Body of pancreas (tissue), 4 donors: Measurements from ENCODE around the gene WT1. TPM values are rescaled to one million over a fixed set of nuclear protein-coding genes. Genes with fewer than 3 reads are reported as not detected.

Experiments
- ATAC-seq: fragments of 150-250 bp; one replicate; pipeline ENCODE4 v1.9.1; 2016
- DNase-seq, 4 donors: peaks; one replicate each; pipeline ENCODE4 v3.0.0-alpha.2; 2019
- H3K27ac ChIP-seq, 4 donors: fragments of 200-600 bp; sonication (generic); 1 replicate in 3 of 4; 2 replicates in 1 of 4; pipeline versions ENCODE4 v1.5.1 to v1.6.1; 2016 to 2019; ENCODE audit warnings: mild to moderate bottlenecking in 1 of 4, mixed read lengths in 1 of 4, moderate library complexity in 1 of 4
- H3K27me3 ChIP-seq, 2 donors: fragments of 200-600 bp; sonication (generic); one replicate each; pipeline ENCODE4 v1.6.0; 2016; ENCODE audit warnings: mild to moderate bottlenecking in 1 of 2
- H3K36me3 ChIP-seq, 2 donors: fragments of 200-600 bp; sonication (generic); replicated peaks in 1 of 2; 2 replicates each; pipeline ENCODE4 v1.5.1; 2016; ENCODE audit warnings: low read depth in 2 of 2; ENCODE audit not compliant: insufficient read depth in 1 of 2
- H3K4me1 ChIP-seq: fragments of 200-600 bp; sonication (generic); one replicate; pipeline ENCODE4 v1.6.0; 2016
- H3K4me3 ChIP-seq, 2 donors: fragments of 200-600 bp; sonication (generic); 1 replicate in 1 of 2; 2 replicates in 1 of 2; pipeline ENCODE4 v1.5.1; 2016 to 2019
- H3K9me3 ChIP-seq, 3 donors: fragments of 200-600 bp; sonication (generic); 1 replicate in 2 of 3; 2 replicates in 1 of 3; pipeline ENCODE4 v1.5.1; 2016
- POLR2A ChIP-seq, 3 donors: fragments of 450-650 bp; IDR thresholded peaks; one replicate each; pipeline ENCODE4 v1.6.1; 2016; ENCODE audit warnings: antibody characterized with exemption in 3 of 3, mild to moderate bottlenecking in 2 of 3
- WGBS, 2 donors: methylation state at CpG; one replicate each; pipeline ENCODE4 v1.1.5; 2017; 5-methylcytosine and 5-hydroxymethylcytosine counted together
- intact Hi-C: fragments of 100-400 bp; cut with DNase I; formaldehyde crosslinking; loops from one replicate; pipeline ENCODE4 v1.15.1; 2023
- total RNA-seq, 2 donors: library from RNA; depleted of rRNA; stranded (reverse); fragments of >200 nt; gene quantifications; one replicate each; pipeline ENCODE4 v1.1.0, GENCODE V29; 2016
- TF ChIP-seq, protein P1 (sequence below), 7 experiments: fragments of 450-650 bp in 4 of 7; fragments of 200-600 bp in 3 of 7; sonication (generic) in 3 of 7; IDR thresholded peaks; one replicate each; pipeline ENCODE4 v1.5.1; 2016 to 2019; ENCODE audit warnings: antibody characterized with exemption in 7 of 7

The WT1 gene
- total RNA-seq, 2 donors from 2014 or later: 0.99 to 1.0 TPM

DNA sequence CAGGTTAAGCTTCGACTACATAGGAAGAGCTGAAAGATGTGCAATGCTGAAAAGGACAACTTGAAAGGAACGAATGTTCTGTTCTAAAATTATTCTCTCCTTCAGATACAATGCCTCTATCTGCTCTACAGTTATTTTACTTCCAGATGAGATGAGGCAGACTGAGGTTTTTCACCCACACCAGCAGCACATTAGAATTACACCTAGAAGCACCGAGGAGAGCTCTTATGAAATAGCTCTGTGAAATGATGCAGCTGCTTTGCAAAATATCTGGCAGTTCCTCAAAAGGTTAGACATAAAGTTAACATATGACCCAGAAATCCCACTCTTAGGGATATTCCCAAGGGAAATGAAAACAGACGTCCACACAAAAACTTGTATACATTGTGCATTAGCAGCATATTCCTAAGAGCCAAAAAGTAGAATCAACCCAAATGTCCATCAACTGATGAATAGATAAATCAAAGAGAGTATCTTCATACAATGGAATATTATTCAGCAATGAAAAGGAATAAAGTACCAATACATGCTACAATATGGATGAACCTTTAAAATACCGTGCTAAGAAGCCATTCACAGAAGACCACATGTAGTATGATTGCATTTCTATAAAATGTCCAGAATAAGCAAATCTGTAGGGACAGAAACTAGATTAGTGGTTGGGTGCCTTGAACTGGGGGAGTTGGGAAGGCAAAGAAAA is 34.5 kb downstream of the WT1 start:
- DNase-seq (no peak), ATAC-seq (no peak)
- intact Hi-C loops: no loop called here
- 30 to 34% methylated on average over 5 of the region's 5 CpGs for WGBS, 2 donors
- no peaks in the 10 kb centered on the region for H3K4me1 ChIP-seq
- no peak overlapping the region for H3K4me3 ChIP-seq
- H3K27ac ChIP-seq: no peak overlapping the region
- H3K9me3 ChIP-seq: no peaks in the 10 kb centered on the region
- peaks cover 0 to 3% of the 10 kb centered on the region in 2 donors for H3K27me3 ChIP-seq
- no peaks in the 10 kb centered on the region for H3K36me3 ChIP-seq
- TF ChIP-seq, protein P1, sequence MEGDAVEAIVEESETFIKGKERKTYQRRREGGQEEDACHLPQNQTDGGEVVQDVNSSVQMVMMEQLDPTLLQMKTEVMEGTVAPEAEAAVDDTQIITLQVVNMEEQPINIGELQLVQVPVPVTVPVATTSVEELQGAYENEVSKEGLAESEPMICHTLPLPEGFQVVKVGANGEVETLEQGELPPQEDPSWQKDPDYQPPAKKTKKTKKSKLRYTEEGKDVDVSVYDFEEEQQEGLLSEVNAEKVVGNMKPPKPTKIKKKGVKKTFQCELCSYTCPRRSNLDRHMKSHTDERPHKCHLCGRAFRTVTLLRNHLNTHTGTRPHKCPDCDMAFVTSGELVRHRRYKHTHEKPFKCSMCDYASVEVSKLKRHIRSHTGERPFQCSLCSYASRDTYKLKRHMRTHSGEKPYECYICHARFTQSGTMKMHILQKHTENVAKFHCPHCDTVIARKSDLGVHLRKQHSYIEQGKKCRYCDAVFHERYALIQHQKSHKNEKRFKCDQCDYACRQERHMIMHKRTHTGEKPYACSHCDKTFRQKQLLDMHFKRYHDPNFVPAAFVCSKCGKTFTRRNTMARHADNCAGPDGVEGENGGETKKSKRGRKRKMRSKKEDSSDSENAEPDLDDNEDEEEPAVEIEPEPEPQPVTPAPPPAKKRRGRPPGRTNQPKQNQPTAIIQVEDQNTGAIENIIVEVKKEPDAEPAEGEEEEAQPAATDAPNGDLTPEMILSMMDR (IDR thresholded peaks at IDR 0.05): no peak
- TF ChIP-seq POLR2A (IDR thresholded peaks at IDR 0.05): no peak

DNA sequence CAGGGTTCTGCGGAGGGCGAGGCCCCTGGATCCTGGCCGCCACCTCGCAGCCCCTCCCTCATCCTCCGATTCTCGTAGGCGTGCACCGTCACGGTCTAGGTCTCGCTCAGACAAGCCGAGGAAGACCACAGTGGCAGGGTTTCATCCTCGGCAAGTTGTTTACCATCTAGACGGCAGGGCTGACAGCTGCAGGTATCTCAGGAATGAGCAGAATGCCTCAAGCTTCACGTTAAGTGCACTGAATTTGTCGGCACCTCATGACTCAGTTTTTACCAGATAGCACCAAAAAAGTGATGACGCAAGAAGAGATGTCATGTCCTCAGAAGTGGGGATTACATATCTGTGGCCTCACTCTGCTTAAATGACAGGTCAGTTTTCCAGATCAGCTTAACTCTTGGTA is 35.1 kb downstream of the WT1 start:
- WGBS, 2 donors: 10 to 15% methylated on average over 16 of the region's 16 CpGs
- no peak overlapping the region for H3K27ac ChIP-seq
- ATAC-seq (no peak), DNase-seq (no peak)
- H3K9me3 ChIP-seq: no peaks in the 10 kb centered on the region
- no peak overlapping the region for H3K4me3 ChIP-seq
- TF ChIP-seq, protein P1 (IDR thresholded peaks at IDR 0.05): no peak
- H3K36me3 ChIP-seq: no peaks in the 10 kb centered on the region
- no peaks in the 10 kb centered on the region for H3K27me3 ChIP-seq
- H3K4me1 ChIP-seq: no peaks in the 10 kb centered on the region
- intact Hi-C loops: no loop called here

DNA sequence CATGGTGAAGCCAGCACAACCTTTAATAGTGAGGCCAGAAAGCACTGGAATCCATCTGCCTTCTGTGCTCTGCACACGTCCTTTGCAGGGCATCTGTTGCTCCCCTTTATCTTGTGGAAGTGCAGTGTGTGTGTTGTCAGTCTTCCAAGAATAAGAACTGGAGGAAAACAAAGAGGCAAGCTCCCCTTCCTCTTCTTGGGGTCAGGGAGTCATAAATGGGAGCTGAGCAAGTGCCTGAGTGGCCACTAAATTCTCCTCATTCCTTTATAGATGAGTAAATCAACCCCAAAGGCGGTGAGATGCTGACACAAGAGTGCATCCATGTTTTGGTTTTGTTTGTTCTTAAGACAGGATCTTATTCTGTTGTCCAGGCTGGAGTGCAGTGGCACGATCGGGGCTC is 38.3 kb downstream of the WT1 start:
- TF ChIP-seq POLR2A (IDR thresholded peaks at IDR 0.05): no peak
- TF ChIP-seq, protein P1 (IDR thresholded peaks at IDR 0.05): no peak
- Histone ChIP-seq H3K4me1 (no peaks in the 10 kb centered on the region), H3K36me3 (no peaks in the 10 kb centered on the region), H3K27me3 (no peaks in the 10 kb centered on the region), H3K4me3 (no peak overlapping the region), H3K27ac (no peak overlapping the region), H3K9me3 (no peaks in the 10 kb centered on the region)
- ATAC-seq (no peak), DNase-seq (no peak)
- WGBS, 2 donors: 62 to 68% methylated on average over 4 of the region's 4 CpGs
- intact Hi-C loops: no loop called here

DNA sequence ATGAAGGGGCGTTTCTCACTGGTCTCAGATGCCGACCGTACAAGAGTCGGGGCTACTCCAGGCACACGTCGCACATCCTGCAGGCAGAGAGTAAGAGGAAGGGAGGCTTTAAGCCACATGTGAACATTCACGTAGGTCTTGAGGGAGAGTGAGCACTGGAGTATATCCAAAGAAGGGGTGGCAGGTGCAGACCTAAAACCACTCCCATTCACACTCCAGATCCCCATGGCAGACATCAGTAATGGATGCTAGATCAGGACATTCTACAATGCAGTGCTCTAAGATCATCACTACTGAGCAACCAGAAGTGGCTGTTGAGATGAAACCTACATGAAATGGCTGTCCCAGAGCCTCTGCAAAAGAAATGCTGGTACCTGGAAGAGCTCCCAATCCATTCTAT is 39.0 kb downstream of the WT1 start:
- H3K4me1 ChIP-seq: no peaks in the 10 kb centered on the region
- ATAC-seq: no peak
- TF ChIP-seq, protein P1 (IDR thresholded peaks at IDR 0.05): no peak
- TF ChIP-seq POLR2A (IDR thresholded peaks at IDR 0.05): no peak
- no peak overlapping the region for H3K4me3 ChIP-seq
- no peak for DNase-seq
- intact Hi-C loops: no loop called here
- H3K27ac ChIP-seq: no peak overlapping the region
- H3K36me3 ChIP-seq: no peaks in the 10 kb centered on the region
- H3K27me3 ChIP-seq: no peaks in the 10 kb centered on the region
- H3K9me3 ChIP-seq: no peaks in the 10 kb centered on the region
- 51 to 69% methylated on average over 7 of the region's 7 CpGs for WGBS, 2 donors

DNA sequence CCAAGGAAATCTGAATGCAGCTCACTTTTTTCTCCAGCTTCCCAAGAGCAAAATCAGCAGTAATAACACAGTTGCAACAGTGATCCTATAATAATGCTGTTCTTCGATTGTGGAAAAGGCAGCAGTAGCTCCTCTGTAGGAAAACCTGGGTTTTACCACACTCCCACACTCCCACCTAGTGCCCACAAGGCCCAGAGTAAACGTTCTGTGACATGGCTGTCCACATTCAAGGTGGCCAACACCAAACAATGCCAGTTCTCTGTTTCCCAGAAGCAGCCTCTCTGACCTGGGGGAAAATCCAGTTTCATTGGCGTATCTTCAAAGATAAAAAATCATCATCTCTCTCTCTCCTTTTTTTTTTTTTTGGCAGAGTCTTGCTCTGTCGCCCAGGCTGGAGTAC is 40.2 kb downstream of the WT1 start:
- no peaks in the 10 kb centered on the region for H3K4me1 ChIP-seq
- no peak for ATAC-seq
- no peak overlapping the region for H3K4me3 ChIP-seq
- no peaks in the 10 kb centered on the region for H3K36me3 ChIP-seq
- no peaks in the 10 kb centered on the region for H3K27me3 ChIP-seq
- H3K27ac ChIP-seq: no peak overlapping the region
- TF ChIP-seq POLR2A (IDR thresholded peaks at IDR 0.05): no peak
- TF ChIP-seq, protein P1 (IDR thresholded peaks at IDR 0.05): no peak
- no peaks in the 10 kb centered on the region for H3K9me3 ChIP-seq
- no peak for DNase-seq
- WGBS, 2 donors: 37 to 52% methylated on average over 4 of the region's 4 CpGs
- intact Hi-C loops: no loop called here
